Keratinocyte (primary cell): ENCODE data around the gene PDGFB. TPM values are rescaled to one million over a fixed set of nuclear protein-coding genes. Genes with fewer than 3 reads are reported as not detected.

Experiments
- DNase-seq: peaks from one replicate; pipeline ENCODE4 v3.0.0-alpha.2; 2011; ENCODE audit warnings: low read depth, missing footprints, low spot score
- FAIRE-seq: peaks from 2 replicates; lab custom pipeline; 2011; peaks lifted over from hg19 to GRCh38; lab: Jason Lieb, UNC
- H2AFZ ChIP-seq: 2 replicates; pipeline ENCODE4 v1.6.0; 2012; ENCODE audit warnings: low read length, control low read depth, inconsistent platforms; ENCODE audit not compliant: control insufficient read depth
- H3K27ac ChIP-seq: 2 replicates; pipeline ENCODE4 v1.5.1; 2011; ENCODE audit warnings: low read length; ENCODE audit not compliant: control insufficient read depth, insufficient read depth
- H3K27me3 ChIP-seq: 3 replicates; pipeline ENCODE4 v1.6.0; 2011; ENCODE audit warnings: low read length; ENCODE audit not compliant: control insufficient read depth, insufficient read depth; ENCODE audit errors: extremely low read depth
- H3K36me3 ChIP-seq, 2 experiments: 2 replicates in 1 of 2; 3 replicates in 1 of 2; pipeline ENCODE4 v1.5.1; 2011; ENCODE audit warnings: low read length in 2 of 2, mild to moderate bottlenecking in 1 of 2; ENCODE audit not compliant: control insufficient read depth in 2 of 2, insufficient read depth in 2 of 2; ENCODE audit errors: extremely low read depth in 1 of 2
- H3K4me1 ChIP-seq: 3 replicates; pipeline ENCODE4 v1.5.1; 2011; ENCODE audit warnings: low read length; ENCODE audit not compliant: control insufficient read depth, insufficient read depth; ENCODE audit errors: extremely low read depth
- H3K4me2 ChIP-seq: 3 replicates; pipeline ENCODE4 v1.6.0; 2011; ENCODE audit warnings: low read depth, low read length; ENCODE audit not compliant: control insufficient read depth, insufficient read depth; ENCODE audit errors: extremely low read depth
- H3K4me3 ChIP-seq, 3 experiments: fragments of 200-600 bp in 1 of 3; sonication (generic) in 1 of 3; 2 replicates in 2 of 3; 3 replicates in 1 of 3; pipeline ENCODE4 v1.5.1; 2011 to 2016; ENCODE audit warnings: low read length in 3 of 3, mild to moderate bottlenecking in 3 of 3, control low read depth in 2 of 3, inconsistent platforms in 1 of 3, low read depth in 1 of 3, mixed read lengths in 1 of 3, mixed run types in 1 of 3, moderate library complexity in 1 of 3; ENCODE audit not compliant: control insufficient read depth in 2 of 3, insufficient read depth in 2 of 3; ENCODE audit errors: extremely low read depth in 1 of 3
- H3K79me2 ChIP-seq: 2 replicates; pipeline ENCODE4 v1.6.0; 2012; ENCODE audit warnings: low read length; ENCODE audit not compliant: control insufficient read depth, insufficient read depth
- H3K9ac ChIP-seq: 3 replicates; pipeline ENCODE4 v1.6.0; 2011; ENCODE audit warnings: low read length; ENCODE audit not compliant: control insufficient read depth, insufficient read depth; ENCODE audit errors: extremely low read depth
- H3K9me1 ChIP-seq: 3 replicates; pipeline ENCODE4 v1.6.0; 2011; ENCODE audit warnings: low read length; ENCODE audit not compliant: control insufficient read depth, insufficient read depth; ENCODE audit errors: extremely low read depth
- H3K9me3 ChIP-seq: 2 replicates; pipeline ENCODE4 v1.5.1; 2012; ENCODE audit warnings: low read depth, low read length; ENCODE audit not compliant: control insufficient read depth
- H4K20me1 ChIP-seq: 3 replicates; pipeline ENCODE4 v1.6.0; 2011; ENCODE audit warnings: low read length; ENCODE audit not compliant: control insufficient read depth, insufficient read depth; ENCODE audit errors: extremely low read depth
- CTCF ChIP-seq, 3 experiments: IDR thresholded peaks in 1 of 3; conservative IDR thresholded peaks in 1 of 3; optimal IDR thresholded peaks in 1 of 3; 2 replicates in 2 of 3; 3 replicates in 1 of 3; pipeline versions ENCODE3 to v1.5.1; 2011; ENCODE audit warnings: low read length in 3 of 3, mild to moderate bottlenecking in 3 of 3, moderate library complexity in 2 of 3, control low read depth in 1 of 3, inconsistent platforms in 1 of 3; ENCODE audit not compliant: insufficient read depth in 2 of 3; ENCODE audit errors: extremely low read depth in 1 of 3
- EZH2 ChIP-seq: IDR thresholded peaks from one replicate; pipeline ENCODE4 v1.6.1; 2012; ENCODE audit warnings: inconsistent platforms, mild to moderate bottlenecking, low read length, moderate library complexity
- dilution Hi-C: fragments of 300-500 bp; cut with MboI; formaldehyde crosslinking; loops from one replicate; pipeline ENCODE4 v1.7.0; 2020; ENCODE audit warnings: low sequenced_read_pairs; ENCODE audit not compliant: extremely low pct_ligation_motif_present
- polyA plus RNA-seq, 5 experiments: library from polyadenylated mRNA; depleted of rRNA in 3 of 5; stranded (reverse) in 3 of 5; stranded (forward) in 1 of 5; unstranded in 1 of 5; fragments of >200 nt; gene quantifications; 1 replicate in 1 of 5; 2 replicates in 3 of 5; 3 replicates in 1 of 5; pipeline versions ENCODE4 v1.2.1 to v1.2.3, GENCODE V29; 2011 to 2012; ENCODE audit warnings: missing spikeins in 2 of 5, low read depth in 1 of 5, low replicate concordance in 1 of 5

PDGFB gene
- polyA plus RNA-seq, 1 donor (not counting 4 experiments of a cell fraction or from before 2014, with no cell fraction given): 6.0 TPM

- Histone ChIP-seq H3K9ac (no peak overlapping the region), H3K4me1 (peaks cover 2% of the 10 kb centered on the region), H3K36me3 (no peaks in the 10 kb centered on the region), H3K27ac (no peak overlapping the region), H3K9me1 (no peaks in the 10 kb centered on the region), H3K79me2 (no peaks in the 10 kb centered on the region), H3K4me2 (no peak overlapping the region), H3K4me3 (no peak overlapping the region), H4K20me1 (no peaks in the 10 kb centered on the region), H3K9me3 (no peaks in the 10 kb centered on the region), H2AFZ (peak overlapping the region; percentile 49), H3K27me3 (no peaks in the 10 kb centered on the region)
- FAIRE-seq (no peak), DNase-seq (no peak)
- TF ChIP-seq CTCF (optimal IDR thresholded peaks at IDR 0.05 in 1 of 3, IDR thresholded peaks at IDR 0.05 in 1 of 3, conservative IDR thresholded peaks at IDR 0.05 in 1 of 3; ENCODE audit: extremely low read depth in 1 of 3, insufficient read depth in 2 of 3, low read length in 3 of 3) (peak in 2 of 3 experiments; percentile 29 to 58), EZH2 (no peak)
- dilution Hi-C loops: no loop called here
These were observed 59.2 kb downstream of the PDGFB start for GRCh38 chr22:39185601-39186012.

- Histone ChIP-seq H2AFZ (no peak overlapping the region), H3K4me2 (no peak overlapping the region), H3K9ac (no peak overlapping the region), H4K20me1 (no peaks in the 10 kb centered on the region), H3K27ac (no peak overlapping the region), H3K9me3 (no peaks in the 10 kb centered on the region), H3K36me3 (no peaks in the 10 kb centered on the region), H3K27me3 (no peaks in the 10 kb centered on the region), H3K4me1 (peaks cover 2% of the 10 kb centered on the region), H3K79me2 (no peaks in the 10 kb centered on the region), H3K4me3 (no peak overlapping the region), H3K9me1 (no peaks in the 10 kb centered on the region)
- dilution Hi-C loops: no loop called here
- no peak for FAIRE-seq
- TF ChIP-seq CTCF (optimal IDR thresholded peaks at IDR 0.05 in 1 of 3, IDR thresholded peaks at IDR 0.05 in 1 of 3, conservative IDR thresholded peaks at IDR 0.05 in 1 of 3; ENCODE audit: extremely low read depth in 1 of 3, insufficient read depth in 2 of 3, low read length in 3 of 3) (no peak), EZH2 (no peak)
- no peak for DNase-seq
These were observed 59.9 kb downstream of the PDGFB start for GRCh38 chr22:39184586-39185577.
